HG03432 (cell line): ENCODE results near the gene MED12L.

Experiments used
- ATAC-seq: cut with Tn5 transposase; IDR thresholded peaks from one replicate; pipeline ENCODE4 v1.9.1; 2021; ENCODE audit warnings: mild to moderate bottlenecking, moderate library complexity; ENCODE audit not compliant: unreplicated experiment

MED12L gene

DNA sequence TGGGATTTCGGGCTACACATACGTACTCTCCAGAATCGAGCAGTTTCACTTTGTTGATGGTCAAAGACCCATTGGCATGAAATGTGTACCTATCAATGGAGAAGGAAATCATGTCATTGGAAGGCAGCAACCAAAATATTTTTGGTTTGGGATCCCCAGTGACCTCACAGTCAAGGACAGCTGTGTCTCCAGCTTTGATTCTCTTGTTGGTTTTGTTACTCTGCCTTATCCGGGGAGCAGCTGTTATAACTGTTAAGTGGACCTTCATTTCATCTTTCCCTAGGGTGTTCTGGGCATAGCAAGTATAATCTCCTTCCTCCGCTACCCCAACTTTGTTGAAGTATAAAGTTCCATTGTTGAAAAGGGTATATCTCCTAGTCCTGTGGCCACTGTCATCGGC is 352.4 kb downstream of the MED12L start:
- no peak for ATAC-seq

DNA sequence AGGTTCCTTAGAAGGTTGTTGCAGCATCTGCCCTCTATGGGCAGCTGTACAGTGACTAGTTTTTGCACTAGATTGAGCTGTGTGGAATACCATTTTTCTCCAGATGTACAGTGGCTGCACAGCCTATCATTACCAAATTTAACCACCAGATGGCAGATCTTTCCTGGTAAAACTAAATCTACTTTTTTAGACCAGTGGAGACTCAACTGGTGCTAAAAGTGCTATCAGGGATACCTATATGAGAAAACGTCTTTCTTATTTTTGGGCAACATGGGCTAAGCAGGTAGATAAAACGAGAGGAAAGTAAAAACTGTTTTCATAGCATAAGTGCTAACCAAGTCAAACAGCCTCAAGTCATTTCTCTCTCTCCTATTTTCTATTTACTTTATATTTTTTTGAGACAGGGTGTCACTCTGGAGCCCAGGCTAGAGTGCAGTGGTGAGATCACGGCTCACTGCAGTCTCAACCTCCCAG is 354.2 kb downstream of the MED12L start:
- peak; percentile 81 for ATAC-seq

DNA sequence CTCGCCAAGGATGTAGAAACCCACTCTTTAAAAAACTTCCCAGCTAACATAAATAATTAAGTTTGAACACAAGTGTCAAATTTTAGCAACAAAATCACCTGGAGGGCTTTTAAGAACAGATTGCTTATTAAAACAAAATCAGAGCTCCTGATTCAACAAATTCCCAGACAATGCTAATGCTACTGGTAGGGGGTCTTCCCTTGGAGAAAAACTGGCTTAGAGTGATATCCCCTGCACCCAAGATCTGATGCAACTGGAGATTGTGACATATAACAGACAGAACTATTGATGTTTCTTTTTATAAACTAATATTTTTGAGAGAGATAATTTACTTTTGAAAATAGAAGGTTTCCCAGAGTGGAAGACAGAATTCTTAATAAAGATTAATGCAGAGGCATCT is 355.5 kb downstream of the MED12L start:
- ATAC-seq, result no peak

DNA sequence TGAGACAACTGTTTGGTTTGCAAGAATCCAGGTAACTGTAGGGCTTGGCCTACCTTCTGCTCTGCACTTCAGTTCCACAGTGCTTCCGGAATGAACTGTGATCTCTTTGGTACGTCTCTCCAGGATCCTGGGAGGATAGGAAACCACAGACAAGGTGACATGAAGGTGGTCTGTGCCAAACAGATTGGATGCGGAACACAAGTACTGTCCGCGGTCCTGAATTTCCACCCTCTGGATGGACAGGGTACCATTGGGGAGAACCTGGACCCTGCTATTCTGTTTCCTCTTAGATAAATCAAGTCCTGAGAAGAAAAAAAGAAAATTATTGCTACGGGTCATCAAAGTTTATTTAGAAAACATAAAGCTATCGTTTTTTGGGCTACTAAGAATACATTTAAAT is 358.1 kb downstream of the MED12L start:
- no peak for ATAC-seq

DNA sequence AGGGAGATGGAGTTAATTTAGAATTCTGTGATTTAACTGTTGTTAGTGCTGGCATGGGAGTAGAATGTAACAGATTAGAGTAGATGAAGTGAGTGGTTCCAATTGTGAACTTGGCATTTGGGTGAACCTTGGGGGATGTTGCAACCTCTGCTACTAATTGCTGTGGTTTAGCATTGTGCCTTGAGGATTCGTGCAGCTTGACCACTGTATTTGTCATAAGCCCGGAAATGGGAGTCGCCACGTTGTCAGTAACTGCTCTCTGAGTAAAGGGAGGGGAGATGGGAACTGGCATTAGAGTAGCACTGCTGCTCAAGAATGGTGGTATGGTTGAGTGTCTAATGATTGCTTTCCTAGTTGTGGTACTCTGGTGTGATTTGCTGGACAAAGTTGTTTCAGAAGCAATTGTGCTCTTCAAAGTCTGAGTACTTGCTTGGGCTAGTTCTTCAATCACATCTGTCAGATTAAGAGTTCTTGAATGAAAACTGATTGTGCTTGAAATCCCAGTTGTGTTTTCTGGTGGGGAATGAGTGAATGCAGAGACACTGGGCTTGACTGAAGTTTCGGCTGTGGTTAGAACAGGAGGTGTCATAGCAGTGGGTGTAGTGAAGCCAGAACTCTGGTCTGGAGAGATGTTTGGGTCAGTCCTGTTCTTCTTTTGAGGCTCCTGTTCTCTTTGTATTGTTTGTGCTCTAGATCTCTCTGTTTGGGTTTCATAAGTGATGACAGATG is 360.0 kb downstream of the MED12L start:
- no peak for ATAC-seq

DNA sequence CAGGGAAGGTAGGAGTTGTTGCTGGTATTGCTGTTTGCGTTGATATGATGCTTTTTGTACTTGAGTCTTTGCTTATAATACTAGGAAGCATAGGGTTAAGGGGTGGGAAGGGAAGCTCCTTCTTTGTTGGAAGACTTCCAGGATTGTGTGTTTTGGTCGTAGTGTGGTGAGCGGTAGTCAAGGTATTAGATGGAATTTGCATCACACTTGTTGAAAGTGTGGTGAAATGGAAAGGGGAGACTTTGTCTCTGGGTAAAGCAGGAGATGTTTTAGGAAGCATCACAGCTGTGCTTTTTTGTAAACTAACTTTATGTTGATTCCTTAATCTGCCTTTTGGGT is 360.5 kb downstream of the MED12L start:
- ATAC-seq, result no peak

DNA sequence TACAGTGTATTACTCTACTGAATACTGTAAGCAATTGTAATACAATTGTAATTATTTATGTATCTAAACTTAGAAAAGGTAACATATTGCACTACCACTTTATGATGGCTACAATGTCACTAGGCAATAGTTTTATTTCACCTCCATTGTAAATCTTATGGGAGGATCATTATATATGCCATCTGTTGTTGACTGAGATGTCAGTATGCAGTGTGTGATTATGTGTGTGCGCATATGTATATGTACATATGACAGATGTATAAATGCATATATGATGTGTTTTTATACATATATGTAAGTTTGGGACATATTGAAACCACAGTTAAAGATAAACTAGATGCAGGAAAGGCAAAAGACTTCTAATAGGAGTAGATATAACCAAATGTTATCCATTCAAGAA is 366.9 kb downstream of the MED12L start:
- no peak for ATAC-seq

DNA sequence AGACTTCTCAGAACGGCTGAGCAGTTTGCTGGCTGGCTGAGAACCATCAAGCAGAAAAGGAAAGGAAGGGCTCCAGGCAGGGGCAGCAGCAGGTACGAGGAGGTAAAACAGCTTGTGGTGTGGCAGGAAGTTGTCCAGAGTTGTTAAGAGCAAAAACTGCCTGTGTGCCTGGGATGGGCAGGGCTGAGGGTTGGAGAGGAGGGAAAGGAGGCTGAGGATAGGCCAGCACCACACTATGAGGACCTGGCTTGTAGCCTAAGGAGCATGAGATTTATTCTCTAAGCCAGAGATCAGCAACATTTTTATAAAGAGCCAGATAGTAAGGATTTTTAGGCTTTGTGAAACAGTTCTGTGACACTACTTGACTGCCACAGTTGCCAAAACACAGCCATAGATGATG is 367.4 kb downstream of the MED12L start:
- ATAC-seq, result no peak

DNA sequence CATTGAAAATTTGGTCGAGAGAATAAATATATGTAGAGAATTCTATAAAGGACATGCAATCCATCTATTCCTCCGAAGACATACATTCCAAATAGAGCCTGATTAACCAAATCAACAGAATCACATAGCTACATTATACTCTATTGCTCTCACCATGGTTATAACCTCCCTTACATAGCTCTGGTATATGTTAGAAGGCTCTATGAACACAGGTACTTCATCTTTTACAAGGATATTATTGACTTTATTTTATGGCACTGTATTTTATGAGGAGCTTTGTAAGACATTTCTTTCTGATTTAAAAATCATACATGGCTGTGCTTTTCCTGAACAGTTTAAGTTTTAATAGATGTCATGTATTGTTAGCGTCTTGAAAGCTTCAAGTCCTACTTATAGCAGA is 370.6 kb downstream of the MED12L start:
- no peak for ATAC-seq

DNA sequence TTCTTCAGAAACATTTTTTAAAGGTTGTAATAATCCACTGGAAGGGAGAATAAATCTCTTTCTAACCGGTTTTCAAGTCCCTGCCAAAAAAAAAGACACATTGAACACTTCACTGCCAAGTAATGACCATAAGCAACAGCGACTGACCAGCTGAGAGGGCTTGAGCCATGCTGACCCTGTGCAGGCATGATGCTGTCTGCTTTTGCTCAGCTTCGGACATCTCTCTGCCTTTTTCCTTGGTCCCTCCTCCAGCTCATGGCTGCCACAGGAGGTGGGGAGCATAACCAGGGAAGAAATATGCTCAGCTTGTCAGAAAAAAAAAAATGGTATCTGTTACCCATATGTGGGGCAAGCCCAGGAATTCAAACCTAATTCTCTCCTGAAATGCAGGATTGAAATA is 373.9 kb downstream of the MED12L start:
- ATAC-seq, result no peak

DNA sequence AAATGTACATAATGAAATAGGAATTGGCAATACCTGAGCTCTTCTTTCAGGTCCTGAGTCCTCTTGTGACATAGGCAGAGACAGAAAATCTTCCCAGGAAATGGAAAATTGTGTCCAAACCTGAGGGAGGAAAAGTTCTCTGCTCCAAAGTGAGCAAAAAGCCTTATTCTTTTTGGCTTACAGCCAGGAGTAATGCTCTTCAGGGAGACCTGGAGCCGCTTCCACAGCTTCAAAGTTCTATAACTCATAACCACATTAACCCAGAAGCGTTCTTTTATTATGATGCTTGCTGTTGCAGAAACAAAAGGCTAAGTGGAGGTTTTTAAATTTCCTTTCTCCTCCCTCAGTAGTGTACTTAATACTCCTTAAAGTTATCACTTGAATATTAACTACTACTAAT is 374.8 kb downstream of the MED12L start:
- ATAC-seq, result no peak

DNA sequence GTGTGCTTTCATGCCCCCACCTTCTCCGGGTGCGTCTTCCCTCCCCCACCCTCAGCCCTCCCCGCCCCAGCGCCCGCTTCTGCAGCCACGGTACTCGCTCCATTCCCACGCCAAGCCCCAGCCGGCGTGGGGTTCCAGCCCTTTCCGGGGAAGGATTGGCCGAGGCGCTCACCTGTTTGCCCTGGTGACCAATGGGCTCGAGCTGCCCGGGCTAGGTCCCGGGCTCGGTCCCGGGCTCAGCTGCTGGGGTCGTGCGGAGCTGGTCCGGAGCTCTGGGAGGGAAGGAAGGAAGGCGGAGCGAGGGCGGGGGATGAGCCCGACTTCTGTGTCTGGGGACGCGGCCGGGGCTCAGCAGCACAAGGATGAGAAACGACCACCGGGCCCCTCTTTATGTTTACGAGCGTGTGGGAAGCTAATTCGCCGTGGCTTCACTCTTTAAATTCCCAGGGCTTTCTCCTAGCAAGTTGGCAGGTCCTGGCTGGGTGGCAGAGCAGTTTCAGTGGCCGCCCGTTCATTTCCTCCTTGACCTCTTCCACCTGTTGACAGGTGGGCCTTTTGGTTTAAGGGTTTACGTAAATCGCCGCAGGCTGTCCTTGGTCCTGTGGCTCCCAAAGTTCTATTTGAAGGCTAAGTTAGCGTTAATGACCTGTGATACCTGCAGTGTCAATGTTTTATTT is 375.4 kb downstream of the MED12L start, which contains the start of gene IGSF10:
Gene IGSF10, minus strand, starts transcription at position 288 of the 677 bp plus-strand sequence. CDS start 2,352 bp downstream, outside the sequence.
- ATAC-seq, result no peak

DNA sequence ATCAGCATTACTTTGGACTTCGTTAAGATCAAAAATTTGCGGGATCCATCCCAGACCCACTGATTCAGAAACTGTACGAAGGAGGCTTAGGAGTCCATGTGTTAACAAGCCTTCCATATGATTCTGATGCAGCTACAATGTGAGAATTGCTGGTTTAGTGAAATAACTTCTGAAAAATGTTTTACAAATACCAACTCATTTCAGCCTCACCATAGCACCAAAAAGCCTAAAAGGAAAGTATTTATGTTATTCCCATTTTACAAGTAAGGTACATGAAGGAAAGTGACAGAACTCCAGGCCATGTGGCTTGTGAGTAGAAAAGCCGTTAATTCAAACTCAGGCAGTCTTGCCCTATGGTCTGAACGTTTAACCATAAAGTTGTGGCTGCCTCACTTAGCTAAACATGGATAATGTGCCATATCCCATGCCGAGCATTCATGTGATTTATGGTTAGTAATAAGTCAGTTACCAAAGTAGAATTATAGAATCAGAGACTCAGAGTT is 376.9 kb downstream of the MED12L start:
- ATAC-seq, result no peak

DNA sequence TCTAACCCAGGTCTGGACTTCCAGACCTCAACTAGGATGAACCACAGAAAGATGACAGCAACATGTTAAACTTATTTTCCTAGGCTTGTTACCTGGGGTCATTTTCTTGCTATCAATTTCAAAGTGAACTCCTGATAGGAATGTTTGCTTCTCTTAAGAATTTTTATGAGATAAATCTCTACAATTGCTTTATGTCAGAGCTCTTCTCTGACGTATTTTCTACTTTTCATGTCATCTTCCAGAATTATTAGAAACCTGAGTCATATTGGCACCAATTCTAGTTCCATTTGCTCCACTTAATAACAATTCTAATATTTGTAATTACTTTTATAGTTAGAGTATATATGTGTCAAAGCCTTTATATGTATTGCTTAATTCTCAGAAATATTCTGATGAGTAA is 377.5 kb downstream of the MED12L start:
- no peak for ATAC-seq

DNA sequence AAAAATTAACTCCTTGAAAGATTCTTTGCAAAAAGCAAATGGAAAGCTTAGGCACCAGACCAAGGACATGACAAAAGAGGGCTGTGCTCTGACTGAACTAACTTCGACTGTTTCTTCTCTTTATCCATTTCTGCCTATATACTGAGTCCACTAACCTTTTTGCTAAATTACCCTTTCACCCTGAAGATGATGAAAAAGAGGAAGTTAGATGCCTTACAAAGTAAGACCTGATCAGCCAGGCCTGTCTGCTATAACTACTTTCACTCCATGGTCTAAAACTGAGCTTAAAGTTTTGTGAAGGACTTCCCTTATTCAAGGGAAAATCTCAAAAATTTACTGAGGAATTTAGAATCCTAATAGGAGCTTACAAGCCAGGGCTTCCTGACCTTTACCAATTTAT is 381.6 kb downstream of the MED12L start:
- ATAC-seq, result peak; percentile 45

DNA sequence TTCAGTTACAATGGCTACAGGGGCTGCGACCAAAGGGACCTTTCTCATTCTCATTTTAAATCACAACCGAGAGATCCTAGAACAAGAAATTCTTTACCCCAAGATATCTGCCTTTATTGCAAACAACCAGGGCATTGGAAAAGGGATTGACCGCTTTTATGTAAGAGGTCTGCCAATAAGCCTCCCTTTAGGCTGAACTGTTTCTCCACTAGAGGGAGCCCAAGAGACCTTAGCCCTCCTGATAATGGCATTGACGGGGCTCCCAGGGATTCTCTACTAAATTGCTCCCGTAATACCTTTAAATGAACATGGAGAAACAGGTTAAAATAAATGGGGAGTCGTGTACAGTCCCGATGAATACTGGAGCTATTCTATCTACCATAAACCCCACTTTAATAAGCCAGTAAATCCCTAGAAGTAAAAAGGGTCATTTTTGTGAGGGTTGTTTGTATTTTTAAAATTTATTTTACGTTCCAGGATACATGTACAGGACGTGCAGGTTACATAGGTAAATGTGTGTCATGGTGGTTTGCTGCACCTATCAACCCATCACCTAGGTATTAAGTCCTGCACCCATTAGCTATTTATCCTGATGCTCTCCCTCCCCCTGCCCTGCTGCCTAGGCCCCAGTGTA is 382.9 kb downstream of the MED12L start:
- ATAC-seq, result peak; percentile 83

DNA sequence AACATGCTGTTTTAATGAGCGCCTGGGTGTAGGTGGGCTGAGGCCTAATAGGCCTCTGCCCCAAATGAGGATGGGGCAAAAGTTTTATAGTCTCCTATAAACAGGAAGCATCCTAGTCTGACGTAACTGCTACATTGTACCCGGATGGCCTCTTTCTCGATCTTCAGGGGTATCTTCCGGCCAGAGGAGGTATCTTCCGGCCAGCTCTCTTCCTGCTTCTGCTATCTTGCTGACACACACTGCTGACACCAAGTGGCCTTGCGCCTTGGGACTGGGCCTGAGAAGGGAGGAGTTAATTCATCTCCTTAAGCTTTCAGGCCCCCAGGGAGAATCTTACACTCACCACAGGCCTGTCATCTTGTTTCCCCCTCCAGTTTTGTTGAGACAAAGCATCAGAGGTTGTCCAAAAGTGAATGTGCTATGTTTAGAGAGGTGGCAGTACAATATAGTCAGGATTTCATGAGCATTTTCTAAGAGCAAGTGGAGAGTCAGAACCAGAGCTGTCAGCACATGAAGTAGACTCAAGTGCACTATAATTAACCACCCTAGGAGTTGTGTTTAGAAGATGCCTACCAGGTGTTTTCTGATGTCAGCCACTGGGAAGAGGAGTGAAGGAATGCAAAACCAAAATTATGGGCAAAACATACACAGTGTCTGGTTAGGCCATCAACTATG is 391.0 kb downstream of the MED12L start:
- ATAC-seq, result no peak

DNA sequence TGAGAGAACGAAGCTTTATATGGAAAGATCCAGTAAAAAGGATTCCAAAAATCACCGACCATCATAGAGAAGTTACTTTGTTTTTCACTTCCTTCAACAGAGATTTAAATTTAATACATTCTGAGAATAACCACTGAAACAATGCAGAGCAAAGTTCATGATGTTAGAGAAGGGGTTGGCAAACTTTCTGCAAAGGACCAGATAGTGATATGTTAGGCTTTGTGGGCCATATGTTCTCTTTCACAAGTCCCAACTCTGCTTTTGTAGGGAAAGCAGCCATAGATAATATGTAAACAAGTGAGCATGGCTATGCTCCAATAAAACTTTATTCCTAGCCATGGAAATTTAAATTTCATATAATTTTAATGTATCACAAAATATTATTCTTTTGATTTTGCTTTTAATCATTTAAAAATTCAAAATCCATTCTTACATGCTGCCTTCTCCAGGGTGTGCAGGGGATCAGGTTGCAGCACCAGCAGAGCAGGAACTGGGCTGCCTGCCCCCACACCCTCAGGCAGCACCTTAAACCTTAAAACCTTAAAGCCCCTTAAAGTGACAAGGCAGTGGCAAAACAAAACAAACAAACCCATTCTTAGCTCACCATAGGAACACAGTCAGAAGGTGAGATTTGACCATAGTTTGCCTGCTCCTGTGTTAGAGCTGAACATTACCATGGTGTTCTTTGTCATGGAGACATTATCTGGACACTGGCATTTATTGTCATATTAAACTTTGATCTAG is 392.3 kb downstream of the MED12L start:
- no peak for ATAC-seq

DNA sequence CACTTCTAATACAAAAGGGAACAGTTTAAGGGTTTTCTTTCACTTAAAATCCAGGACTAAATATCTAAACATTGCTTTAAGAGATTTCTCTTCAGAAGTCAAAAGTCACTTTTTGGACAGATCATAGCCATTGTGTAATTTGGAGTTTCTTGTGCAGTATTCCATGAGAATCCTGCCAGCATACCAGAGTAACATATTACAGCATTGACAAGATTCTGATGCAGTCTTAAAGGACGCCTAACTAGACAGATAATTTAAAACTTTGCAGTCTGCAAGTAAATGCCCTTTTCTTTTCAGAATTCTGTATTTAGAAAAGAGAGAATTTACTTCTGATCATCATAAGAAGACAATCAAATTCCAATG is 392.9 kb downstream of the MED12L start:
- ATAC-seq, result no peak

DNA sequence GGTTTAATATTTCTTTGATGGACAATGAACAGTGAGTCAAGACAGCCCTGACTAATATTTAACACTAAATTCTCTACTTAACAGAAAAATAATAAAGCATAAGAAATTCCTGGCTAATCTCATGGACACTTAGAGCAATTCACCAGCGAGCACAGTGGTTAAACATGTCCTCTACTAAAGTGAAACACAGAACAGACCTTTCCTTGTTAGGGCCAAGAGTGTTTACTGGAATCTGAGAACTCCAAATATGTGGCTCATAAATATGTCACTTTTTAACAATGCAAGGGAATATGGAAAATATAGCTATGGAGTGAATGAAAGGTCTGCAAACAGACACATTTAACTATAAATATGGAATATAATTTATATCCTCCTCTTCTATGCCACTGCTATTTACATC is 394.0 kb downstream of the MED12L start:
- no peak for ATAC-seq

DNA sequence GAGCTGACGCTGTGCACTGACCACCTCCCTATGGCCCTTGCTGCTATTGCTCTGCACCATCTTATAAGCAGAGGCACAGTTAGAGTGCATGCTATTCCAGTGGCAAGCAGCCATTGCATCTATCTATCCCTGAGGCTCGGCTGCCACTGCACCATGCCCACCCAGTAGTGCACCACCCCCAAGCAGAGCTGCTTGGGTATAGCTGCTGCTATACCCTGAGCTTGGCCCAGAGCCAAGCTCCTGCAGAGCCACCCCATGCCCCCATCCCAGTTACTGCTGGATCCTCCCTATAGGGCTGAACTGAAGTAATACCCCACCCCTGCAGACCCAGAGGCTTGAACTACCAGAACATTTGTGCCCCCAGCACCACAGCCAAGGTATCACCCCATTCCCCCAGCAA is 395.0 kb downstream of the MED12L start:
- ATAC-seq, result no peak
